ENCODE measurements around the gene SNN. TPM values are rescaled to one million over a fixed set of nuclear protein-coding genes. Genes with fewer than 3 reads are reported as not detected.
A peak's percentile ranks its signal among the peaks of the same experiment; 100 is the strongest.

Gene SNN
- total RNA-seq, 2 experiments from 2014 or later: 8.2 to 9.5 TPM

DNA sequence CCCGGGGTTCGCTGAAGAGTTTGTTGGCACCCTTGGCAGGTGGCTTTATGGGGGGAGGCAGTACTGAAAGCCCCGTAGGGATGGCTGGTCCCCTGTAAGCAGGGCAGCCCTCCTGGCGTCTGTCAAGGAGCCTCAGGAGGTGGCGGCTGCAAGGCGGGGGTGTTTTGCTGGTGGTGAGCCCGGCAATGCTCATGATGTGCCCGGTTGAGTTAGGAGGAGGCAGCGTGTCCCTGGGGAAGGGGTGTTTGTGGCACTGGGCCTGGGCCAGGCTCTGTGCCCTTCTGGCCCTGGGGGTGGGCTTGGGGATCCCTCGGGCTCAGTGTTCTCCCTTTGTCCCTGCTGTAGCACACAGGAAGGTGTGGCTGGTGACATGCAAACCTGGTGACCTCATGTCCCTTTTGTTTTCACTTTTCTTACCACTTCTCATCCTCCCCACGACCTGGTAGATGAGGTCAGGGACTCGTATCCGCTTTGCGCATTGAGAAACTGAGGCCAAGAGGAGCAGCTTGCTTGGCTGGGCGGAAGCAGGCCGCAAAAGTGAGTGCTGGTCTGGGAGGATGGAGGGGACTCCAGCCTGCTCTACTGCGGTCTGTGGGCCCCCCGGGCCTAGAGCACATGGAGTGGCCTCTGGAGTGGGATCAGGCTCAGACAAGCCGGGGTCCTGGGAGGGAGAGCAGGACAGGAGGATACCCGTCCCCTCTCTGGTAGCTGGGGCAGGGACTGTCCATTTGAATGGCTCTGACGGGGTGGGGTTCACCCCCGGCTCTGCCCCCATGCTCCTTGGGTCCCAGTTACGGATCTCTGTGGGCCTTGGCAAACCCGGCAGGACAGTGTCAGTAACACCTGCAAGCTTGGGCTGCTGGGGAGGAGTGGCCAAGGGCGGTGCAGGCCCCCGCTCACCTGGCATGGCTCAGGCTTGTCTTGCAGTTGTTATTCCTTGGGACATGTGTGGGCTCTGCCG lies 2.2 kb downstream of the SNN start:
- CTCF ChIA-PET: interaction anchor here (1.4 to 1.5 kb wide), 3 partner anchors 27 to 707 kb away, joined by 3 to 6 read pairs (median 3); no protein-coding TSS in a partner anchor

DNA sequence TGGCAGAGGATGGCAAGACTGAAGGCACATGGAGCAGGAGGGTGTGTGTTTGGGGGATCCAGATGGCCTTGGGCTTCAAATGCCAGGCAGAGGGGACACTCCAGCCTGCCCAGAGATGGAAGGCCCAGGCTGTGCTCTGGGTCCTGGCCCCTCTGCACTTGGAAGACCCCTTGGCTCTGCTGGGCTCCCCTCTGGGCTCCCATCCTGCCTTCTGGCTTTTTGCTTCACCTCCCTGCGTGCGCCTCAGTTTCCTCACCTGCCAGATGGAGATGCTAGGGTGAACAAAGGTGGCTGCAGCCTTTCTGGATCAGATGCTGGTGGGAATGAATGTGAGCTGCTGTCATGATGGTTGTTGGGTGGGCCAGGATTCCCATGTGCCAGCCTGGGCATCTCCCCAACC lies 3.0 kb downstream of the SNN start:
- intact Hi-C loops (cut with micrococcal nuclease): no loop called here
- no peak for DNase-seq
- ChIA-PET CTCF (no interaction called here), POLR2A (no interaction called here)
- H3K27ac Mint-ChIP-seq: peak overlapping the region; percentile 92
- H3K9me3 Mint-ChIP-seq: no peaks in the 10 kb centered on the region
- TF ChIP-seq, protein P1, sequence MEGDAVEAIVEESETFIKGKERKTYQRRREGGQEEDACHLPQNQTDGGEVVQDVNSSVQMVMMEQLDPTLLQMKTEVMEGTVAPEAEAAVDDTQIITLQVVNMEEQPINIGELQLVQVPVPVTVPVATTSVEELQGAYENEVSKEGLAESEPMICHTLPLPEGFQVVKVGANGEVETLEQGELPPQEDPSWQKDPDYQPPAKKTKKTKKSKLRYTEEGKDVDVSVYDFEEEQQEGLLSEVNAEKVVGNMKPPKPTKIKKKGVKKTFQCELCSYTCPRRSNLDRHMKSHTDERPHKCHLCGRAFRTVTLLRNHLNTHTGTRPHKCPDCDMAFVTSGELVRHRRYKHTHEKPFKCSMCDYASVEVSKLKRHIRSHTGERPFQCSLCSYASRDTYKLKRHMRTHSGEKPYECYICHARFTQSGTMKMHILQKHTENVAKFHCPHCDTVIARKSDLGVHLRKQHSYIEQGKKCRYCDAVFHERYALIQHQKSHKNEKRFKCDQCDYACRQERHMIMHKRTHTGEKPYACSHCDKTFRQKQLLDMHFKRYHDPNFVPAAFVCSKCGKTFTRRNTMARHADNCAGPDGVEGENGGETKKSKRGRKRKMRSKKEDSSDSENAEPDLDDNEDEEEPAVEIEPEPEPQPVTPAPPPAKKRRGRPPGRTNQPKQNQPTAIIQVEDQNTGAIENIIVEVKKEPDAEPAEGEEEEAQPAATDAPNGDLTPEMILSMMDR (IDR thresholded peaks at IDR 0.05): no peak
- H3K4me1 Mint-ChIP-seq (ENCODE audit: low read depth): peaks cover 64% of the 10 kb centered on the region
- H3K27me3 Mint-ChIP-seq: no peaks in the 10 kb centered on the region
- ATAC-seq: no peak
- peak overlapping the region; percentile 77 for H3K4me3 Mint-ChIP-seq
- peaks cover 4% of the 10 kb centered on the region for H3K36me3 Mint-ChIP-seq (ENCODE audit: low read depth)

More for the DNA sequence above, 2.2 kb downstream of the SNN start:
- POLR2A ChIA-PET: interaction anchor here (0.6 to 1.7 kb wide), 4 partner anchors 11 to 125 kb away, joined by 3 to 7 read pairs (median 4); no protein-coding TSS in a partner anchor
- intact Hi-C loops (cut with micrococcal nuclease): no loop called here
- TF ChIP-seq, protein P1 (IDR thresholded peaks at IDR 0.05): no peak
- H3K27me3 Mint-ChIP-seq: no peaks in the 10 kb centered on the region
- no peaks in the 10 kb centered on the region for H3K9me3 Mint-ChIP-seq
- H3K36me3 Mint-ChIP-seq (ENCODE audit: low read depth): no peaks in the 10 kb centered on the region
- ATAC-seq (peak; percentile 54), DNase-seq (peak; percentile 69)
- H3K27ac Mint-ChIP-seq: peak overlapping the region; percentile 92
- peak overlapping the region; percentile 77 for H3K4me3 Mint-ChIP-seq
- peaks cover 66% of the 10 kb centered on the region for H3K4me1 Mint-ChIP-seq (ENCODE audit: low read depth)

DNA sequence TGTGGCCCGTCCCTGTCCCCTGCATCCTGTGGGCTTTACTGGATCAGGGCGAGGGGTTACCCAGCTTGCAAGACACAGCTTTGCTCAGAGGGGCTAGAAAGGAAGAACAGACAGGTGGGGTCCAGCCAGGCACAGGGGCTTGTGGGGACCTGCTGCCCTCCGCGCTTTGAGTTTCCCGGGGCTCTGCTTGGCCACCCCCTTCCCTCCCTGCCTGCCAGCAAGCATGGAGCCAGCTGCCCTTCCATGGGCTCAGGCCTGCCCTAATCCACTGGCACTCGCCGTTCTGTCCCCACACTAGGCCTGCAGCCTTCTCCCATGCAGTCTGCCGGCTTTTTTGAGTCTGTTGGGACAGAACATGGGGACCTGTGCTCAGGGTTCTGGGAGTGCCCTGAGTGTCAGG lies 3.4 kb downstream of the SNN start:
- intact Hi-C loops (cut with micrococcal nuclease): no loop called here
- POLR2A ChIA-PET: no interaction called here
- Mint-ChIP-seq H3K27ac (peak overlapping the region; percentile 81), H3K27me3 (no peaks in the 10 kb centered on the region), H3K36me3 (ENCODE audit: low read depth) (peaks cover 4% of the 10 kb centered on the region), H3K4me3 (peak overlapping the region; percentile 3), H3K4me1 (ENCODE audit: low read depth) (peaks cover 65% of the 10 kb centered on the region), H3K9me3 (no peaks in the 10 kb centered on the region)
- DNase-seq (no peak), ATAC-seq (no peak)
- TF ChIP-seq, protein P1 (IDR thresholded peaks at IDR 0.05): no peak
- CTCF ChIA-PET: no interaction called here

DNA sequence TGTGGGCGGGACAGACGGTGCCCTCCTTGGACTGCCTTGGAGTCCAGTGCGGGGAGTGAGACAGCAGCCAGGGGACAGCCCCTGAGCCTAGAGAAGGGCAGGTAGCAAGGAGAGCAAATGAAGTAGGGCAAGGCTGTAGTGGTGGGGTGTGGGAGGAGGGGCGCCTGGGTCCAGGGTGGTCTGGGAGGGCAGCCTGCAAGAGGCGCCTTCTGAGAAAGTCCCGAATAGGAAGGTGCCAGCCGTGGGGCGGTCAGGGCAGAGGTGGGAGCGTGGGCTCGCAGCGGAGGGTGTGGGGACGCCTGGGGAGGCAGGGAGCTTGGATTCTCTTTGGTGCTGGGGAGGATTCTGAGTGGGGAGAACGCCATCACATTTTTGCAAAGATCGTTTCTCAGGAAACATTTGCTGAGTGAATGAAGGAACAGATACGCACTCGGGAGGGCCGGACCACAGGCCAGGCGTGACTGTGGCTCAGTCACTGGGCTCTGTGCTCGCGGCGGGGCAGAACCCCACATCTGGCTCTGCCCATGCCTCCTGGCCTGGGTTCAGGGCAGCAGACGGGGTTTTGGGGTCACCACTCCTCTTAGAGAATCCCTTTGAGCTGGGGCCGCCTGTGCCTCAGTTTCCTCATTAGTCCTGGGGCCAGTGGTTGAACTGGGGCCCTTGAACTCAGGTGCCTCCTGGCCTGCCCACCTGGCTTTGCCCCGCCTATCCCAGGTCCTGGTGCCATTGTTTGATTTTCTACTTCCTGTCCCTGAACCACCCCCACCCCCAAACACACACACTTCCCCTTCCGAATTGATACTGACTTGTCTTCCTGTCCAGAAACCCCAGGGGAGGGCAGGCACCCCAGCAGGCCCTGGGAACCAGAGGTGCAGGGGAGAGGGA lies 4.2 kb downstream of the SNN start:
- peaks cover 4% of the 10 kb centered on the region for H3K36me3 Mint-ChIP-seq (ENCODE audit: low read depth)
- TF ChIP-seq, protein P1 (IDR thresholded peaks at IDR 0.05): no peak
- peak; percentile 8 for ATAC-seq
- H3K27ac Mint-ChIP-seq: peak overlapping the region; percentile 81
- DNase-seq: peak; percentile 71
- CTCF ChIA-PET: interaction anchor here (1.1 kb wide), 1 partner anchor 25 kb away, joined by 3 read pairs; no protein-coding TSS in a partner anchor
- H3K27me3 Mint-ChIP-seq: no peaks in the 10 kb centered on the region
- no peaks in the 10 kb centered on the region for H3K9me3 Mint-ChIP-seq
- H3K4me1 Mint-ChIP-seq (ENCODE audit: low read depth): peaks cover 65% of the 10 kb centered on the region
- intact Hi-C loops (cut with micrococcal nuclease): no loop called here
- H3K4me3 Mint-ChIP-seq: peak overlapping the region; percentile 3
- POLR2A ChIA-PET: no interaction called here
